AG04450 (cell line): ENCODE results near the gene EID2B. TPM values are rescaled to one million over a fixed set of nuclear protein-coding genes. Genes with fewer than 3 reads are reported as not detected.

Experiments used
- CTCF ChIA-PET: fragments of 300-600, 350-600 bp; formaldehyde crosslinking; extraction: SDS; loops from one replicate; lab custom pipeline; 2022; ENCODE audit warnings: antibody characterized with exemption, inconsistent platforms; lab: Charles Lee
- POLR2A ChIA-PET: fragments of 350-600 bp; formaldehyde crosslinking; extraction: SDS; loops from one replicate; lab custom pipeline; 2021; ENCODE audit warnings: antibody characterized with exemption, inconsistent platforms; lab: Yijun Ruan, JAX
- DNase-seq: peaks from one replicate; pipeline ENCODE4 v3.0.0-alpha.2; 2011; ENCODE audit warnings: low read depth, low spot score
- H3K27ac ChIP-seq: one replicate; pipeline ENCODE4 v1.5.1; 2012; ENCODE audit warnings: low read depth, low read length, control low read depth
- H3K27me3 ChIP-seq: one replicate; pipeline ENCODE4 v1.6.0; 2012; ENCODE audit warnings: low read length; ENCODE audit not compliant: control insufficient read depth, insufficient read depth
- H3K4me3 ChIP-seq: 2 replicates; pipeline ENCODE4 v1.5.1; 2011; ENCODE audit warnings: mild to moderate bottlenecking, low read depth, low read length, control low read depth
- H3K9me3 ChIP-seq: 2 replicates; pipeline ENCODE4 v1.5.1; 2012; ENCODE audit warnings: low read length; ENCODE audit not compliant: control insufficient read depth, insufficient read depth
- polyA plus RNA-seq: library from polyadenylated mRNA; depleted of rRNA; stranded (reverse); fragments of >200 nt; gene quantifications from 2 replicates; pipeline ENCODE4 v1.2.3, GENCODE V29; 2011
- TF ChIP-seq, protein P1 (sequence below): IDR thresholded peaks from 2 replicates; pipeline ENCODE4 v1.5.1; 2011; ENCODE audit warnings: low read depth, low read length, control low read depth, inconsistent platforms

Gene EID2B
- polyA plus RNA-seq, 1 experiment = 3.1 TPM

DNA sequence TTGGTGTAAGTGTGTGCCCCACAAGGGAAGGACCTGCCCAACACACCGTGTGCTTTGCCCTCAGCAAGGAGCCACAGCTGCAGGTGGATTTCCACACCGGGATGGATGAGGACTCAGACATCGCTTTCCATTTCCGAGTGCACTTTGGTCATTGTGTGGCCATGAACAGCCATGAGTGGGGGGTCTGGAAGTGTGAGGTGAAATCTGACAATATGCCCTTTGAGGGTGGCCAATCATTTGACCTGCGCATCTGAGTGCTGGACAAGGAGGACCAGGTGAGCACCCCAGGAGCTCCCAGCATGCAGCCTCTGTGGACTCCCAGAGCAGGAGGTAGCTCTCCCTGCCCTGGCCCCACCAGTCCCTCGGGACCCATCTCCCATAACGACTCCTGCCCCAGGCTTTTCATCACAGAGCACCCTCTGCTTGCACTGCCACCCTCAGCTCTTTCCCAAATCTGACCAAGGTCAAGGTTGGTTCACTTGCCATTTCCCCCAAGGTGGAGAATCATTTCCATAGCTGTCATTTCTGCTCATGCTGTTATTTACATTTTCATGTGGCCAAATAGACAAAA is 20.5 kb upstream of the EID2B start:
- H3K9me3 ChIP-seq = no peaks in the 10 kb centered on the region
- POLR2A ChIA-PET = no interaction called here
- CTCF ChIA-PET = interaction anchor here (2.5 kb wide), 1 partner anchor 417 kb away, joined by 9 read pairs; the partner anchor contains the start of gene PSMC4

DNA sequence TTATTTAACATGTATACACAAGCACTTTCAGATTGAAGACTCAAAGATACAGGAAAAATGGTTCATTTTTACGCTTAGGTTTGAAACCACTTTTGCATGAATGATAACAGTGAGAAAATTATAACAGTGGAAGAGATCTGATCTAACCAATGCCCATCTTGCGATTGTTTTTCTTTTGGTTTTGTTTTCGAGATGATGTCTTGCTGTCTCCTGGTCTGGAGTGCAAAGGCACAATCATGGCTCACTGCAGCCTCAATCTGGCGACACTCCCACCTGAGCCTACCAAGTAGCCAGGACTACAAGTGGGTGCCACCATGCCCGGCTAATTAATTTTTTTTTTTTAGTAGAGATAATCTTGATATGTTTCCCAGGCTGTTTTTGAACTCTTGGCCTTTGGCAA is 17.5 kb upstream of the EID2B start:
- POLR2A ChIA-PET = no interaction called here
- CTCF ChIA-PET = interaction anchor here (1.3 to 2.1 kb wide), 2 partner anchors 11 to 291 kb away, joined by 5 to 12 read pairs; no protein-coding TSS in a partner anchor
- H3K4me3 ChIP-seq = no peak overlapping the region
- TF ChIP-seq, protein P1, sequence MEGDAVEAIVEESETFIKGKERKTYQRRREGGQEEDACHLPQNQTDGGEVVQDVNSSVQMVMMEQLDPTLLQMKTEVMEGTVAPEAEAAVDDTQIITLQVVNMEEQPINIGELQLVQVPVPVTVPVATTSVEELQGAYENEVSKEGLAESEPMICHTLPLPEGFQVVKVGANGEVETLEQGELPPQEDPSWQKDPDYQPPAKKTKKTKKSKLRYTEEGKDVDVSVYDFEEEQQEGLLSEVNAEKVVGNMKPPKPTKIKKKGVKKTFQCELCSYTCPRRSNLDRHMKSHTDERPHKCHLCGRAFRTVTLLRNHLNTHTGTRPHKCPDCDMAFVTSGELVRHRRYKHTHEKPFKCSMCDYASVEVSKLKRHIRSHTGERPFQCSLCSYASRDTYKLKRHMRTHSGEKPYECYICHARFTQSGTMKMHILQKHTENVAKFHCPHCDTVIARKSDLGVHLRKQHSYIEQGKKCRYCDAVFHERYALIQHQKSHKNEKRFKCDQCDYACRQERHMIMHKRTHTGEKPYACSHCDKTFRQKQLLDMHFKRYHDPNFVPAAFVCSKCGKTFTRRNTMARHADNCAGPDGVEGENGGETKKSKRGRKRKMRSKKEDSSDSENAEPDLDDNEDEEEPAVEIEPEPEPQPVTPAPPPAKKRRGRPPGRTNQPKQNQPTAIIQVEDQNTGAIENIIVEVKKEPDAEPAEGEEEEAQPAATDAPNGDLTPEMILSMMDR = no peak
- no peak overlapping the region for H3K27ac ChIP-seq
- peaks cover 11% of the 10 kb centered on the region for H3K27me3 ChIP-seq
- no peaks in the 10 kb centered on the region for H3K9me3 ChIP-seq
- no peak for DNase-seq

More for the DNA sequence above, 20.5 kb upstream of the EID2B start:
- H3K27ac ChIP-seq = no peak overlapping the region
- no peak overlapping the region for H3K4me3 ChIP-seq
- TF ChIP-seq, protein P1 = no peak
- no peak for DNase-seq
- H3K27me3 ChIP-seq = peaks cover 8% of the 10 kb centered on the region

DNA sequence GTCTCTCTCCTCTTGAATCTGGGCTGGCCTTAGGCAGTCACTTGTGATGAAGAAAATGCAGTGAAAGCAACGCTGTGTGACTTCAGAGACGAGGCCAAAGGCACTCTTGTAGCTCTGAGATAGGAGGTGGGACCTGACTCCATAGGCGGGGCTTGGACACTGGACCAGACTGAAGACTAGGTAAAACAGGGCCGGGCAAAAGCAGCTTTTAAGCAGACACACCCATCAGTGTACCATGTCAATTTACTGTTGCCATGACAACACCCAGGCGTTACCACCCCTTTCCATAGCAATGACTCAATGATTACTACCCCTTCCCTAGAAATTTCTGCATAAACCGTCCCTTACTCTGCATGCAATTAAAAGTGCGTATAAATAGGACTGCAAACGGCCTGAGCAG is 13.9 kb upstream of the EID2B start:
- ChIA-PET CTCF (interaction anchor here (1.2 kb wide), 1 partner anchor 126 kb away, joined by 4 read pairs; no protein-coding TSS in a partner anchor), POLR2A (no interaction called here)
- H3K27ac ChIP-seq = no peak overlapping the region
- no peak overlapping the region for H3K4me3 ChIP-seq
- peaks cover 13% of the 10 kb centered on the region for H3K27me3 ChIP-seq
- no peaks in the 10 kb centered on the region for H3K9me3 ChIP-seq
- TF ChIP-seq, protein P1 = no peak
- no peak for DNase-seq

DNA sequence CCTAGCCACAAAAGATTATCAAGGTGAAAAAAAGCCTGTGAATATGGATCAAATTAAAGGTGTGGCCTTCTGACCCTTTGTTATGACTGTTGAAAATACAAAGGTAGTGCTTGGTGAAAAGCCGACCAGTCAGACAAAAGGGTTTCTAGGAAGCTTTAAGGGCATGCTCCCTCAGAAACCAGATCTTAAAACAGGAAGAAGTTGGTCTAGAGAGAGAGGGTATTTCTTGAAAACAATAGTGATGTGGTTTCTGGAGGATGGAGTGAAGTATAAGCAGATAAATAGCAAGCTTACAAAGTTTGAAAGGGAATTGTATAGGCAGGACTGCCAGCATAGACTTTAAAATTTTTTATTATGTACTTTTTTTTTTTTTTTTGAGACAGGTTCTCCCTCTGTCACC is 12.3 kb upstream of the EID2B start:
- no peak for DNase-seq
- TF ChIP-seq, protein P1 = no peak
- POLR2A ChIA-PET = no interaction called here
- H3K27ac ChIP-seq = no peak overlapping the region
- CTCF ChIA-PET = interaction anchor here (0.7 to 1.2 kb wide), 3 partner anchors 42 to 423 kb away, joined by 3 to 4 read pairs (median 3); no protein-coding TSS in a partner anchor
- no peaks in the 10 kb centered on the region for H3K9me3 ChIP-seq
- H3K4me3 ChIP-seq = no peak overlapping the region
- peaks cover 10% of the 10 kb centered on the region for H3K27me3 ChIP-seq

DNA sequence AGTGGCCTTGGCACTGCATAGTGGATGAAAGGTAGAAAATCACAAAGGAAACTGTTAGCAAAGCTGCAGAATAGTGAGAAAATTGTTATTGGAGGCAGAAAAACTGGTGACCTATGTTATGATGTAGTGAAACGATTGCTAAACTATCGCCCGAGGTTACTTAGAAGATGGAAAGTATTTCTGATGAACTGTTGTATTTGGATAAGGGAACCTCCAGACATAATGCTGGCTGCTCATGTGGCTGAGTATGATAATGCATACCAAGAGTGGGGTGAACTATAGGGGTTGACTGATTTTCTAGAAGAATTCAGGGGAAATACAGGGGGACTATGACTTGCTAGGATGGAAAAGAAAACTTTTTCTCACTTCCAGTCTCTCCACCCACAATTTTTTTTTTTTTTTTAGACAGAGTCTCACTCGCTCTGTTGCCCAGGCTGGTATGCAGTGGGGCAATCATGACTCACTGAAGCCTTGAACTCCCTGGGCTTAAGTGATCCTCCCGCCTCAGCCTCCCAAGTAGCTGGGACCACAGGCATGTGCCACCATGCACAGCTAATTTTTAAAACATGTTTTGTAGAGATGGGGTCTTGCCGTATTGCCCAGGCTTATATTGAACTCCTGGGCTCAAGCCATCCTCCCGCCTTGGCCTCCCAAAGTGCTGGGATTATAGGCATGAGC is 11.7 kb upstream of the EID2B start:
- H3K9me3 ChIP-seq = no peaks in the 10 kb centered on the region
- no peak for DNase-seq
- H3K4me3 ChIP-seq = no peak overlapping the region
- ChIA-PET CTCF (interaction anchor here (0.7 to 1.2 kb wide), 3 partner anchors 42 to 422 kb away, joined by 3 to 4 read pairs (median 3); no protein-coding TSS in a partner anchor), POLR2A (no interaction called here)
- H3K27me3 ChIP-seq = peaks cover 10% of the 10 kb centered on the region
- no peak overlapping the region for H3K27ac ChIP-seq
- TF ChIP-seq, protein P1 = no peak
